NT2/D1 (cell line): ENCODE data around the gene REXO4.

Source experiments
- YY1 ChIP-seq: IDR thresholded peaks from 2 replicates; pipeline ENCODE4 v1.6.1; 2011; ENCODE audit not compliant: insufficient read length, insufficient read depth
- ZNF274 ChIP-seq: IDR thresholded peaks from 2 replicates; pipeline ENCODE4 v1.6.1; 2011; ENCODE audit warnings: mild to moderate bottlenecking, low read depth, low read length

DNA sequence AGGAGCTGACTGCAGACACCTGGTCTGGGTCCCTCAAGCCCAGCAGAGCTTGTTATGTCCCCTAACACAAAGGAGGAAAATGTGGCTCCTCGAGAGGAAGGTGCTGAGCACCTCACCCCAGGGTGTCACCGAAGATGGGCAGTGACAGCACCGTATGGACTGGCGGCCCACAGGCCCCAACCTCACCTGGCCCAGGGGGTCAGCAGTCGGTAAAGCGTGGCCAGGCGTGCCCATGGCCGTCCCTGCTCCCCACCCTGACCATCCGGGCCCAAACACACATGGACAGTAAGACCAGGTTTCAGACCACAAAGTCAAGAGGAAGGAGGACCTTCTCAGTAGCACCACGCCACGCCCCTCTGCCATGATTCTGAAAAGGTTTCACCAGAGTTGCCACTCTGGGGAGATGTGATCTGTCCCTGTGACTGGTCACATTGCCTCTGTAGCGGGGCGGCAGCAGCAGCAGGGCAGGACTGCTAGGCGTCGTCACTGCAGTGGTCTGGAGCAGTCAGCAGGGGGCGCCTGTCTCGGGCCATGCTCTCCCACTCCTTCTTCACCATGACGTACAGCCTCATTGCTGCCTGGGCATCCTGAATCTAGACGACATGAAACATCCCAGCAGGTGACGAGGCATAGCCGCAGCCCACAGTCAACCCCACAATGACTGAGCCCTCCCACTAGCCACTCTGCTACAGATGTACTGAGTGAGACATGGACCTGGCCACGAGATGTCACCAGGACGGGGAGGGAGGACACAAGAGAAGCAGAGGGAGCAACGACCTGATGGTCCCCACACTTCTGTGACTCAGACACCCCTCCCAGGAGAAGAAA, 11.1 kb downstream of the REXO4 start:
- no peak for TF ChIP-seq ZNF274
- no peak for TF ChIP-seq YY1
